ENCODE data around the gene PYCR2. TPM values are rescaled to one million over a fixed set of nuclear protein-coding genes. Genes with fewer than 3 reads are reported as not detected.
"Not testable (repeated sequence)": the region's sequence is repeated elsewhere in the genome, so short reads cannot be mapped to it uniquely, and the experiment has no call there.

The PYCR2 gene
- total RNA-seq, 8 experiments from 2014 or later, result 51.3 to 92.2 (median 65.1) TPM

DNA sequence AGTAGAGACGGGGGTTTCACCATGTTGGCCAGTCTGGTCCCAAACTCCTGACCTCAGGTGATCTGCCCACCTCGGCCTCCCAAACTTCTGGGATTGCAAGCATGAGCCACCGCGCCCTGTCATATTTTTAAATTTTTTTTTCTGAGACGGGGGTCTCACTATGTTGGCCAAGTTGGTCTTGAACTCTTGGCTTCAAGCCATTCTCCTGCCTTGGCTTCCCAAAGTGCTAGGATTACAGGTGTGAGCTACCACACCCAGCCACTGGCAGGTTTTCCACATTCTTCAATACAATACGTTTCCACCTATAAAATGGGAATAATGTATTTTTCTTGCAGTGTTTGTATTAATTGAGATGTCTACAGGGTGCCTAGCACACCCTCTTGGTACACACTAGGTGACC, 31.7 kb downstream of the PYCR2 start:
- 50 to 100% (median 78%) methylated on average over 1 to 6 of the region's 6 CpGs; no CpG with 5 or more reads in 1 of the 10 experiments for WGBS, 10 experiments
- no peak overlapping the region for H3K27ac ChIP-seq

DNA sequence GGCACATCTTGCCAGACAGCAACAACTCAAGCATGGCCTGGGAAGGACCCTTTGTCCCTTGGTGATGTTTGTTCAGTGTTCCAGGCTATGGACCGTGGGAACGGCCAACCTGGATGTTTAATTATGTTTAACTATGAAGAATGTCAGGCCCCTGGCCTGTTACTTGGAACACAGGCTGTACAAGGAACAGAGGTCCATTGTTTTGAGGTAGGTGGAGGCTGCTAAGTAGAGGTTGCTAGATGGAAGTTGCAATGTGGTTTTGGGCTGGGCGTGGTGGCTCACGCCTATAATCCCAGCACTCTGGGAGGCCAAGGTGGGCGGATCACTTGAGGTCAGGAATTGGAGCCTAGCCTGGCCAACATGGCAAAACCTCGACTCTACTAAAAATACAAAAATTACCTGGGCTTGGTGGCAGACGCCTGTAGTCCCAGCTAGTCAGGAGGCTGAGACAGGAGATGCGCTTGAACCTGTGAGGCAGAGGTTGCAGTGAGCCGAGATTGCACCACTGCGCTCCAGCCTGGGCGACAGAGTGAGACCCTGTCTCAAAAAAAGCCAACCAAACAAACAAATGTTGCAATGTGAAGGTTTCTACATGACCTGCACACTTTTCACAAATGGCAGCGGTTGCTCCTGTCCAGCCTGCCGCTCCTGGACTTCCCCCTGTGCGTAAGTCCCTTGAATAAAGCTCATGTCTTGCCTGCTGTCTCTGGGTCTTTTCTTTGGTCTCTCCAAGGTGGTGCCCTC, 32.6 kb downstream of the PYCR2 start:
- peaks cover 8 to 21% of the 10 kb centered on the region in 2 donors for H3K4me1 ChIP-seq (replicated peaks in 1 of 2)
- no peak overlapping the region for H3K27ac ChIP-seq
- no peak overlapping the region for H3K4me3 ChIP-seq
- no peak for ATAC-seq (replicated peaks in 6 of 8)
- in situ Hi-C loops (cut with MboI; ENCODE audit: low pct_unique_long_range_greater_than_20kb in 2 of 9, low sequenced_read_pairs in 9 of 9, unreplicated experiment in 9 of 9), result no loop called here
- 87 to 100% (median 93%) methylated on average over 1 to 13 of the region's 14 CpGs; no CpG with 5 or more reads in 3 of the 10 experiments for WGBS, 10 experiments

More for the DNA sequence above, 31.7 kb downstream of the PYCR2 start:
- H3K4me3 ChIP-seq, result no peak overlapping the region
- in situ Hi-C loops (cut with MboI; ENCODE audit: low pct_unique_long_range_greater_than_20kb in 2 of 9, low sequenced_read_pairs in 9 of 9, unreplicated experiment in 9 of 9), result no loop called here
- H3K4me1 ChIP-seq (replicated peaks in 1 of 2), result peaks cover 8 to 16% of the 10 kb centered on the region in 2 donors
- ATAC-seq (replicated peaks in 6 of 8), result no peak

DNA sequence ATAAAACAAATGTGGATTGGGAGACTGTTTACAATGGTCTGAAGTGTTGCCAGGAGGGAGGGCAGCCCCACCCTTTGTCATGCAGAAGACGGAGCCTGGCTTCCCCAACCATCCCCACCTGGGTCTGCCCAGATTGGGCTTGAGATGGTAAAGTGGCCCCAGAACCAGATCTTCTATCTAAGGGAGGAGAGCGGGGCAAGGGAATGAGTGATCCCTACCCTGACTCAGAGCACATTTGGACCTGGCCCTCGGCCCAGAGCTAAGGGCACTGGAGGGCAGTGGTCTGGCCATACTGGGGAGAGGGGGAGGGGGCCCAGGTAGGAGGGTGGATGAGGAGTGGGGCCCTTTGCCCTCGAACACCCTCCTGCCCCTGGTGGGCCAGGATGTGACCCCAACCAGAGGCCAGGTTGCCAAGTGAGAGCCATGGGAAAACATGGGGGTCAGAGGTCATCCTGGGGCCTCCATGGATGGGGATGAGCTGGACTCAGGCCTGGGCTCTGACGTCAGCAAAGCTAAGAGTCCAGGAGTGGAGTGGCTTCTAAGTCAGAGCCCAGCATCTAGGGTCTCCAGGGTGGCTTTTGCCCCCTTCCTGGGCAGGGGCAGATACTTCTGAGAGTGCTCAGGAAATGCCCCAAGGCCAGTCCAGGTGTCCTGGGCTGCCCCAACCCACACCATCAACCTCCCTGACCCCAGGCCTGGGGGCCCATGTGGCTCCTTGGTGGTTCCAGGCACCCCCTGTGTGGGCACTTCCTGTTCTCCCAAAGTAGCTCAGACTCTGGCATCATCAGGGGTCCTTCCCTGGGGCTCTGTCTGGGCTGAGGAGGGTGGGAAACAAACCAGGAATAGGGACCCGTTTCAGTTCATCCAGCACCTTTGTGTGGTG, 33.5 kb downstream of the PYCR2 start:
- peaks cover 8 to 21% of the 10 kb centered on the region in 2 donors for H3K4me1 ChIP-seq (replicated peaks in 1 of 2)
- 0 to 100% (median 74%) methylated on average over 1 to 4 of the region's 6 CpGs; no CpG with 5 or more reads in 2 of the 10 experiments for WGBS, 10 experiments
- in situ Hi-C loops (cut with MboI; ENCODE audit: low pct_unique_long_range_greater_than_20kb in 2 of 9, low sequenced_read_pairs in 9 of 9, unreplicated experiment in 9 of 9), result no loop called here
- no peak for ATAC-seq (replicated peaks in 6 of 8)
- H3K27ac ChIP-seq, result no peak overlapping the region
- no peak overlapping the region for H3K4me3 ChIP-seq

DNA sequence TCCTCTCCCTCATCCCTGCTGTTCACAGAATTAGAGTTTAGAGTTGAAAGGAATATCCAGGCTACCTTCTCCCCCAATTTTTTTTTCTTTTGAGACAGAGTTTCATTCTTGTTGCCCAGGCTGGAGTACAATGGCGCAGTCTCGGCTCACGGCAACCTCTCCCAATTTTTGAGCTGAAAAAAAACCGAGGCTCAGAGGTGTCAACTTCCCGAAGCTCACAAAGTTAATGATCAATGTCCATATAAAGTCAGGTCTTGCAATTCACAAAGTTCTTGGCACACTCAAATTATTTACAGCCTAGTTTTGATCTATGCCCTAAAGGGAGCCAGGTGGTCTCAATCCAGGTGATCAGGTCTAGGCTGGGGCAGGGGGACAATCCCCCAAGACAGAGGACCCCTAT, 34.3 kb downstream of the PYCR2 start:
- Histone ChIP-seq H3K4me1 (replicated peaks in 1 of 2) (peaks cover 8 to 21% of the 10 kb centered on the region in 2 donors), H3K4me3 (no peak overlapping the region), H3K27ac (no peak overlapping the region)
- in situ Hi-C loops (cut with MboI; ENCODE audit: low pct_unique_long_range_greater_than_20kb in 2 of 9, low sequenced_read_pairs in 9 of 9, unreplicated experiment in 9 of 9), result no loop called here
- WGBS, 10 experiments, result 49 to 100% (median 79%) methylated on average over 1 to 5 of the region's 5 CpGs; no CpG with 5 or more reads in 4 of the 10 experiments
- no peak for ATAC-seq (replicated peaks in 6 of 8)

DNA sequence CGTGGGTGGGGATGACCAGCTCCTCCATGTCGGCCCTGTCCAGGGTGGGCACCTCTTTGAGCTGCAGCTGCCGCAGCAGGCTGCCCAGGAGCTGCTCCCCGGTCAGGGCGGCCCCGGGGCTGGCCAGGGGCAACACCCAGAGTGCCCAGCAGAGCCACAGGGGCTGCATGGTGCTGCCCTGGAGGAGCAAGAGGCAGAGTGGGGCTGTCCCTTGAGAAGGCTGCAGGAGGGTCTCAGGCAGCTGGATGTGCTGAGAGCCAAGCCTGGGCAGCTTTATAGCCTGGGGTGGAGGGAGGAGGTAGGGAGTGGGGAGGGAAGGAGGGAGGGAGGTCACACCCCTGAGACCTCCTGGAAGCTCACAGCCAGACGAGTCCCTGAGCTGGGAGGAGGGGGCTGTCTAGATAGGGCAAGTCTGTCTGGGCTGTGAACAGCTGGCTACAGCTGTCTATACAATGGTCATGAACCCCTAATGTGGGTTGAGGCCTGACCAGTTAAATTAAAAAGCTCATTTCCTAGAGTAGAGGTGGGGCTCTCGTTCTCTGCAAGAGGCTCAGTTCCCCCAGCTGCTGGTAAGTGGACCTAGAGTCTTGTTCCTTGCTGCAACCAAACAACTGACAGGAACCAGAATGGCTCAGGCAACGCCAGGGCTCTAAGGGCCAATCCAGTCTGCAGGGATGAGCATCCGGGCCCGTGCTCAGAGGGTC, 35.0 kb downstream of the PYCR2 start, which contains the start of gene LEFTY1:
TSS of gene LEFTY1 (minus strand) at position 249 of the 704 bp plus-strand sequence. CDS start at position 169, 80 bp downstream.
- 73 to 91% (median 80%) methylated on average over 1 to 6 of the region's 11 CpGs; no CpG with 5 or more reads in 6 of the 10 experiments for WGBS, 10 experiments
- Histone ChIP-seq H3K4me1 (replicated peaks in 1 of 2) (peaks cover 8 to 21% of the 10 kb centered on the region in 2 donors), H3K27ac (no peak within 1 kb of the TSS), H3K4me3 (no peak within 1 kb of the TSS)
- peak in 7 of 8 experiments; percentile 37 to 72 (median 56) for ATAC-seq (replicated peaks in 6 of 8)
- in situ Hi-C loops (cut with MboI; ENCODE audit: low pct_unique_long_range_greater_than_20kb in 2 of 9, low sequenced_read_pairs in 9 of 9, unreplicated experiment in 9 of 9), result no loop called here

DNA sequence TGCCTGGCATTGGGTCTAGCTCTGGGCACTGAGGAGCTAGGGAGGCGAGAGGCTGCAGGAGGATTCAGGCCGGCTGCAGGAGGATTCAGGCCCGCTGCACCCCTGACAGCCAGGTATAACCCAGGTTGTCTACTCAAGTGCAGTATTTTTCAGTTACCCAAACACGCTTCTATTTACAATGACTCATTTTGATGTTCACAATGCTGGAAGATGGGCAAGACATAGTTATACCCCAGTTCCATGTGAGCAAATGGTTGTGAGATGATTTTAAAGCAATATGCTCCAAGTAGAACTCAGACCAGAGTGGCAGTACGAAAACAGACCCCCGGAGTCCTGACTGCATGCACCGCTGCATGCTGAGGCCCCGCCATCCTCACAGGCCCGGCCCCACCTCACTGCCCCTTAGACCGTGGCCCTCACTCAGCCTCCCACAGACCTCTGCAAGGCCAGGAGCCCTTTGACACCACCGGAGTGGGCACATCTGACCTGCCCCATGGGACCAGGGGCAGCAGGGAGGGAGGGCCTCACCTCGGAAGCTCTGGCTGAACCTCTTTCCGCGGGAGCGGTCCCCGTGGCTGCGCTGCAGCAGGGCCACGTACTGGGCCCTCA, 35.7 kb downstream of the PYCR2 start:
- WGBS, 10 experiments, result 71 to 94% (median 83%) methylated on average over 1 to 7 of the region's 18 CpGs; no CpG with 5 or more reads in 3 of the 10 experiments
- peaks cover 8 to 21% of the 10 kb centered on the region in 2 donors for H3K4me1 ChIP-seq (replicated peaks in 1 of 2)
- ATAC-seq (replicated peaks in 6 of 8), result peak in 4 of 8 experiments; percentile 10 to 24 (median 14)
- no peak overlapping the region for H3K4me3 ChIP-seq
- in situ Hi-C loops (cut with MboI; ENCODE audit: low pct_unique_long_range_greater_than_20kb in 2 of 9, low sequenced_read_pairs in 9 of 9, unreplicated experiment in 9 of 9), result no loop called here
- no peak overlapping the region for H3K27ac ChIP-seq

DNA sequence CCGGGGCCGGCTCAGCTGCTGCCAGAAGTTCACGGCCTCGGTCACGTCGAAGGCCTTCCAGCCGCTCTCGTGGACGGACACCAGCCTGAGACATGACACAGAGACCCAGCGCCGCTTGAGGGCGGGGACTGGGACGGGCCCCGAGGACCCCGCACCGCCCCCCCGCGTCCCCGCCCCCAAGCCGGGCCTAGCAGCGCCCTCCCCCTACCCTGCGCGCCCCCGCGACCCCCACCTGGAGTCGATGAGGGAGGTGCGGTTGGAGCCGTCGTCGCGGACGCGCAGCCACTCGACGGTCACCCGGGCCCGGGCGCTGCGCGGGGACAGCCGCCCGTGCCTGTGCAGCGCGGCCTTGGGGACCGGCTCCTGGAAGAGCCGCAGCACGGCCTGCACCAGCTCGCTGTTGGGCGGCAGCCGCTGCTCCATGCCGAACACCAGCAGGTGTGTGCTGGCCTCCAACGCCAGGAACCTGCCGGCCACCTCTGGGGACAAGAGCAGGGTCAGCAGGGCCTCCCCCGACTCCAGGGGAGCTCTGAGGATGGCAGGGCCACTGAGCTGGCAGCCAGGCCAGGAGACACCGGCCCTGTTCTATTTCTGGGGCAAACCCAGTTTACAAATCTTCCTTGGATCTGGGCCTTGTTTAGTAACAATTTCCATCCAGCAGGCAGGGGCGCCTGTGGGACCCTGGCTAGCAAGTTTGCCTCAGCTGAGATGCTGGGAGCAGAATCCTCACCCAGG, 36.3 kb downstream of the PYCR2 start:
- ATAC-seq (replicated peaks in 6 of 8), result peak in 3 of 8 experiments; percentile 8 to 36 (median 32)
- H3K4me3 ChIP-seq; H3K27ac ChIP-seq; in situ Hi-C loops (cut with MboI; ENCODE audit: low pct_unique_long_range_greater_than_20kb in 2 of 9, low sequenced_read_pairs in 9 of 9, unreplicated experiment in 9 of 9): not testable (repeated sequence)
- H3K4me1 ChIP-seq (replicated peaks in 1 of 2), result peaks cover 8 to 24% of the 10 kb centered on the region in 2 donors
- 80 to 100% (median 87%) methylated on average over 1 to 2 of the region's 56 CpGs; no CpG with 5 or more reads in 6 of the 10 experiments for WGBS, 10 experiments

DNA sequence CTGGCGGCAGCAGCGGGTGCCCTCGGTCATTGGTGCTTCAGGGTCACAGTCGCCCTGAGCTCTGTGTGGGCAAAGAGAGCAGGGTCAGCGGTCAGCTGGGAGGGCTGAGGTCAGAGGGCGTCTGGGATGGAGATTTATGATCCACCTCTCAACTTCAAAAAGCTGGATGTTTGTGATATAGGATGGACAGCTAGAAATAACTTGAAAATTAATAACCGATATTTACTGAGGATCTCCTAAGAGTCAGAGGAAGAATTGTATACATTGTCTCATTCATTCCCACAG, 37.1 kb downstream of the PYCR2 start:
- 70 to 93% (median 82%) methylated on average over 1 to 7 of the region's 7 CpGs; no CpG with 5 or more reads in 6 of the 10 experiments for WGBS, 10 experiments
- Histone ChIP-seq H3K4me3 (no peak overlapping the region), H3K4me1 (replicated peaks in 1 of 2) (peaks cover 8 to 24% of the 10 kb centered on the region in 2 donors), H3K27ac (no peak overlapping the region)
- in situ Hi-C loops (cut with MboI; ENCODE audit: low pct_unique_long_range_greater_than_20kb in 2 of 9, low sequenced_read_pairs in 9 of 9, unreplicated experiment in 9 of 9), result no loop called here
- ATAC-seq (replicated peaks in 6 of 8), result no peak

DNA sequence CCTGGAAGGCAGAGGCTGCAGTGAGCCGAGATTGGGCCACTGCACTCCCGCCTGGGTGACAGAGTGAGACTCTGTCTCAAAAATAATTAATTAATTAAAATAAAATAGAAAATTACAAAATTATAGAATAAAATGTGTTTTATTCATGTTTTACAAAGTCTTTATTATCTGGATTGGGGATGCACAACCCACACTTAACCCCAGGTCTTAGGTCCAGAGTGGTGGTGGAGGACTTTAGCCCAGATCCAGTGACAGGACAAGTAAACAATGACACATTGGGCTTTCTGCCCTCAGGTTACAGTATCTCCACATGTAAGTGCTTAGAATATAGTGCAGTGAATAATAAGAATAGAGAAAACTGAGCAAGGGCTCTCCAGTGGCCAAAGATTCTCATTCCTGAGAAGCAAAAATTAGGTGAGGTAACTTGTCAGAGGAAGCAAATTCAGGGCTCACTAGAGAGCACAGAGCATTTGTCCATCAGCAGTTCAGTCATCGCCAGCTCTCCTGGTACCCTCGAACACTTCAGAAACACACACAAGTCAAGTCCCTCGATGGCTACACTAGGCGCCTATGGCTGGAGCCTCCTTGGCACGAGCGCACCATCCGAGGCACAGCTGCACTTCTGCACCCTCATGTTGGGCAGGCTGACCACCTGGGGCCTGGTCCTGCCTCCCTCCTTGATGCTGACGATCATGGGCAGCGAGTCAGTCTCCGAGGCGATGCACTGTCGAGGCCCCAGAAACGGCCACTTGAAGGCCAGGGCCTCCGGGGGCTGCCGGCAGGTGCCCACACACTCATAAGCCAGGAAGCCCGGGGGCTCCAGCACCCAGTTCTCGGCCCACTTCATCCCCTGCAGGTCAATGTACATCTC, 37.7 kb downstream of the PYCR2 start:
- H3K4me1 ChIP-seq (replicated peaks in 1 of 2), result peaks cover 13 to 26% of the 10 kb centered on the region in 2 donors
- 78 to 100% (median 93%) methylated on average over 2 to 9 of the region's 19 CpGs; no CpG with 5 or more reads in 2 of the 10 experiments for WGBS, 10 experiments
- in situ Hi-C loops (cut with MboI; ENCODE audit: low pct_unique_long_range_greater_than_20kb in 2 of 9, low sequenced_read_pairs in 9 of 9, unreplicated experiment in 9 of 9), result no loop called here
- H3K27ac ChIP-seq, result no peak overlapping the region
- H3K4me3 ChIP-seq, result no peak overlapping the region
- no peak for ATAC-seq (replicated peaks in 6 of 8)

DNA sequence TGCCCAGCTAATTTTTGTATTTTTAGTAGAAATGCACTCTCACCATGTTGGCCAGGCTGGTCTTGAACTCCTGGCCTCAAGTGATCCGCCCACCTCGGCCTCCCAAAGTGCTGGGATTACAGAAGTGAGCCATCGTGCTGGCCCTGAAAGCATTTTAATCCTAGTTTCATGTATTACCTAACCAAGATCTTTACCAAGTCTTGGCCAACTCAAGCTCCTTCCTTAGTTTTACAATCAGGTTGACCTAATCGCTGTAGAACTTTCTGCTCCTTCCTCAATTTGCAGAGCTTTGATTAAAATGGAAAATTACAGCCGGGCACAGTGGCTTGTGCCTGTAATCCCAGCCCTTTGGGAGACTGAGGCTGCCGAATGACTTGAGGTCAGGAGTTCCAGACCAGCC, 38.7 kb downstream of the PYCR2 start:
- Histone ChIP-seq H3K4me3 (no peak overlapping the region), H3K4me1 (replicated peaks in 1 of 2) (peaks cover 19 to 37% of the 10 kb centered on the region in 2 donors), H3K27ac (no peak overlapping the region)
- ATAC-seq (replicated peaks in 6 of 8), result no peak
- 66 to 100% (median 95%) methylated on average over 1 to 6 of the region's 6 CpGs; no CpG with 5 or more reads in 2 of the 10 experiments for WGBS, 10 experiments
- in situ Hi-C loops (cut with MboI; ENCODE audit: low pct_unique_long_range_greater_than_20kb in 2 of 9, low sequenced_read_pairs in 9 of 9, unreplicated experiment in 9 of 9), result no loop called here

DNA sequence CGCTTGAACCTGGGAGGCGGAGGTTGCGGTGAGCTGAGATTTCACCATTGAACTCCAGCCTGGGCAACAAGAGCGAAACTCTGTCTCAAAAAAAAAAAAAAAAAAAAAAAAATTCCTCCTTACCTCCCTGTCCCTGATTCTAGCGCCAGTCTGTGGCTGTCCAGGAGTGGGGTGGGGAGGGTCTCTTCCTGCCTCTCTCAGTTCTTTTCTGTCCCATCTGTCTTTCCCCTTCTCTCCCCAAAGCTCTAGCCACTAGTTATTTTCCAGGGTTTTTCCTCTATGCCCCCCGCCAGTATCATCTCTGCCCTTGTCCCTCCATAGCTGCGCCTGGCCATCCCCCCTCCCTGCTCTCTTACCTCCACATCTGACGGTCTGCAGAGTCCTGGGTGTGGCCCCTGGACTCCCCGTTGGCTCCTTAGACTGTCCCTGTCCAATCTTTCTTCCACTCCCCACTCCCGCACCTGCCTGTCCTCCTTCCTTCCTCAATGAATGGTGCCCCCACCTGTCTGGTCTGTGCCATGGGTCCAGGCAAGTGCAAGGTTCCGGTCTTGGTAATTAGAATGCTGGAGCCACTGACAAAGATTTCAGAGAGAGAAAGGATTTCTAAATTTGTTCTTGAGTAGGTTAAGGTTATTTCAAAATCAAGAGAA, 40.3 kb downstream of the PYCR2 start:
- 84 to 97% (median 93%) methylated on average over 2 to 6 of the region's 11 CpGs; no CpG with 5 or more reads in 3 of the 10 experiments for WGBS, 10 experiments
- no peak overlapping the region for H3K27ac ChIP-seq
- no peak overlapping the region for H3K4me3 ChIP-seq
- no peak for ATAC-seq (replicated peaks in 6 of 8)
- in situ Hi-C loops (cut with MboI; ENCODE audit: low pct_unique_long_range_greater_than_20kb in 2 of 9, low sequenced_read_pairs in 9 of 9, unreplicated experiment in 9 of 9), result no loop called here
- H3K4me1 ChIP-seq (replicated peaks in 1 of 2), result peaks cover 13 to 28% of the 10 kb centered on the region in 2 donors

Measured in motor neuron (in vitro differentiated cells).